ENCODE measurements around the gene TCF4.

Gene TCF4

GRCh38 chr18:55314615-55315237 is 273.3 kb downstream of the TCF4 start:
- Histone ChIP-seq H3K27me3 (ENCODE audit: insufficient read depth, low read length) (no peaks in the 10 kb centered on the region), H3K4me3 (ENCODE audit: low read depth, low read length) (no peak overlapping the region), H3K27ac (ENCODE audit: low read depth, low read length) (no peak overlapping the region), H3K36me3 (ENCODE audit: insufficient read depth, low read length) (no peaks in the 10 kb centered on the region), H2AFZ (ENCODE audit: low read length, unreplicated experiment) (no peak overlapping the region), H3K4me1 (ENCODE audit: control insufficient read depth, insufficient read depth, low read length, unreplicated experiment) (peaks cover 30% of the 10 kb centered on the region), H3K79me2 (ENCODE audit: control insufficient read depth, insufficient read depth, low read length, unreplicated experiment) (peaks cover 55% of the 10 kb centered on the region)

- Histone ChIP-seq H3K36me3 (ENCODE audit: insufficient read depth, low read length) (no peaks in the 10 kb centered on the region), H3K4me3 (ENCODE audit: low read depth, low read length) (no peak overlapping the region), H3K27ac (ENCODE audit: low read depth, low read length) (no peak overlapping the region), H2AFZ (ENCODE audit: low read length, unreplicated experiment) (no peak overlapping the region), H3K4me1 (ENCODE audit: control insufficient read depth, insufficient read depth, low read length, unreplicated experiment) (peaks cover 26% of the 10 kb centered on the region), H3K27me3 (ENCODE audit: insufficient read depth, low read length) (no peaks in the 10 kb centered on the region), H3K79me2 (ENCODE audit: control insufficient read depth, insufficient read depth, low read length, unreplicated experiment) (peaks cover 48% of the 10 kb centered on the region)
Observed at GRCh38 chr18:55314031-55314430, 274.0 kb downstream of the TCF4 start.

- H3K4me3 ChIP-seq (ENCODE audit: low read depth, low read length): no peak overlapping the region
- H3K79me2 ChIP-seq (ENCODE audit: control insufficient read depth, insufficient read depth, low read length, unreplicated experiment): peaks cover 19% of the 10 kb centered on the region
- H3K4me1 ChIP-seq (ENCODE audit: control insufficient read depth, insufficient read depth, low read length, unreplicated experiment): peaks cover 3% of the 10 kb centered on the region
- H3K36me3 ChIP-seq (ENCODE audit: insufficient read depth, low read length): no peaks in the 10 kb centered on the region
- no peaks in the 10 kb centered on the region for H3K27me3 ChIP-seq (ENCODE audit: insufficient read depth, low read length)
- H2AFZ ChIP-seq (ENCODE audit: low read length, unreplicated experiment): no peak overlapping the region
- H3K27ac ChIP-seq (ENCODE audit: low read depth, low read length): no peak overlapping the region
Observed at GRCh38 chr18:55310863-55311262, 277.1 kb downstream of the TCF4 start.

GRCh38 chr18:55310044-55310676 is 277.8 kb downstream of the TCF4 start:
- Histone ChIP-seq H2AFZ (ENCODE audit: low read length, unreplicated experiment) (no peak overlapping the region), H3K27ac (ENCODE audit: low read depth, low read length) (no peak overlapping the region), H3K4me1 (ENCODE audit: control insufficient read depth, insufficient read depth, low read length, unreplicated experiment) (peaks cover under 1% of the 10 kb centered on the region), H3K27me3 (ENCODE audit: insufficient read depth, low read length) (no peaks in the 10 kb centered on the region), H3K79me2 (ENCODE audit: control insufficient read depth, insufficient read depth, low read length, unreplicated experiment) (peaks cover 14% of the 10 kb centered on the region), H3K36me3 (ENCODE audit: insufficient read depth, low read length) (no peaks in the 10 kb centered on the region), H3K4me3 (ENCODE audit: low read depth, low read length) (no peak overlapping the region)

- Histone ChIP-seq H3K4me1 (ENCODE audit: control insufficient read depth, insufficient read depth, low read length, unreplicated experiment) (no peaks in the 10 kb centered on the region), H2AFZ (ENCODE audit: low read length, unreplicated experiment) (no peak overlapping the region), H3K36me3 (ENCODE audit: insufficient read depth, low read length) (no peaks in the 10 kb centered on the region), H3K4me3 (ENCODE audit: low read depth, low read length) (no peak overlapping the region), H3K79me2 (ENCODE audit: control insufficient read depth, insufficient read depth, low read length, unreplicated experiment) (peaks cover 11% of the 10 kb centered on the region), H3K27me3 (ENCODE audit: insufficient read depth, low read length) (no peaks in the 10 kb centered on the region), H3K27ac (ENCODE audit: low read depth, low read length) (no peak overlapping the region)
Observed at GRCh38 chr18:55309249-55309648, 278.7 kb downstream of the TCF4 start.

- Histone ChIP-seq H2AFZ (ENCODE audit: low read length, unreplicated experiment) (no peak overlapping the region), H3K27ac (ENCODE audit: low read depth, low read length) (no peak overlapping the region), H3K27me3 (ENCODE audit: insufficient read depth, low read length) (no peaks in the 10 kb centered on the region), H3K36me3 (ENCODE audit: insufficient read depth, low read length) (no peaks in the 10 kb centered on the region), H3K4me1 (ENCODE audit: control insufficient read depth, insufficient read depth, low read length, unreplicated experiment) (no peaks in the 10 kb centered on the region), H3K79me2 (ENCODE audit: control insufficient read depth, insufficient read depth, low read length, unreplicated experiment) (peaks cover 11% of the 10 kb centered on the region), H3K4me3 (ENCODE audit: low read depth, low read length) (no peak overlapping the region)
Observed at GRCh38 chr18:55307505-55307904, 280.5 kb downstream of the TCF4 start.

GRCh38 chr18:55306359-55307024 is 281.5 kb downstream of the TCF4 start:
- no peaks in the 10 kb centered on the region for H3K27me3 ChIP-seq (ENCODE audit: insufficient read depth, low read length)
- H2AFZ ChIP-seq (ENCODE audit: low read length, unreplicated experiment): no peak overlapping the region
- no peak overlapping the region for H3K27ac ChIP-seq (ENCODE audit: low read depth, low read length)
- H3K79me2 ChIP-seq (ENCODE audit: control insufficient read depth, insufficient read depth, low read length, unreplicated experiment): peaks cover 4% of the 10 kb centered on the region
- H3K4me1 ChIP-seq (ENCODE audit: control insufficient read depth, insufficient read depth, low read length, unreplicated experiment): no peaks in the 10 kb centered on the region
- H3K36me3 ChIP-seq (ENCODE audit: insufficient read depth, low read length): no peaks in the 10 kb centered on the region
- no peak overlapping the region for H3K4me3 ChIP-seq (ENCODE audit: low read depth, low read length)

- Histone ChIP-seq H3K36me3 (ENCODE audit: insufficient read depth, low read length) (no peaks in the 10 kb centered on the region), H2AFZ (ENCODE audit: low read length, unreplicated experiment) (no peak overlapping the region), H3K79me2 (ENCODE audit: control insufficient read depth, insufficient read depth, low read length, unreplicated experiment) (peaks cover 13% of the 10 kb centered on the region), H3K27ac (ENCODE audit: low read depth, low read length) (no peak overlapping the region), H3K4me1 (ENCODE audit: control insufficient read depth, insufficient read depth, low read length, unreplicated experiment) (peaks cover 5% of the 10 kb centered on the region), H3K27me3 (ENCODE audit: insufficient read depth, low read length) (no peaks in the 10 kb centered on the region), H3K4me3 (ENCODE audit: low read depth, low read length) (peak overlapping the region; percentile 49)
Observed at GRCh38 chr18:55302167-55302833, 285.7 kb downstream of the TCF4 start.

- Histone ChIP-seq H3K27me3 (ENCODE audit: insufficient read depth, low read length) (no peaks in the 10 kb centered on the region), H2AFZ (ENCODE audit: low read length, unreplicated experiment) (no peak overlapping the region), H3K79me2 (ENCODE audit: control insufficient read depth, insufficient read depth, low read length, unreplicated experiment) (peaks cover 13% of the 10 kb centered on the region), H3K4me3 (ENCODE audit: low read depth, low read length) (peak overlapping the region; percentile 49), H3K27ac (ENCODE audit: low read depth, low read length) (no peak overlapping the region), H3K4me1 (ENCODE audit: control insufficient read depth, insufficient read depth, low read length, unreplicated experiment) (peaks cover 5% of the 10 kb centered on the region), H3K36me3 (ENCODE audit: insufficient read depth, low read length) (no peaks in the 10 kb centered on the region)
Observed at GRCh38 chr18:55301824-55302166, 286.2 kb downstream of the TCF4 start.

- Histone ChIP-seq H2AFZ (ENCODE audit: low read length, unreplicated experiment) (no peak overlapping the region), H3K4me1 (ENCODE audit: control insufficient read depth, insufficient read depth, low read length, unreplicated experiment) (peaks cover 5% of the 10 kb centered on the region), H3K4me3 (ENCODE audit: low read depth, low read length) (no peak overlapping the region), H3K27ac (ENCODE audit: low read depth, low read length) (no peak overlapping the region), H3K27me3 (ENCODE audit: insufficient read depth, low read length) (no peaks in the 10 kb centered on the region), H3K79me2 (ENCODE audit: control insufficient read depth, insufficient read depth, low read length, unreplicated experiment) (peaks cover 13% of the 10 kb centered on the region), H3K36me3 (ENCODE audit: insufficient read depth, low read length) (no peaks in the 10 kb centered on the region)
Observed at GRCh38 chr18:55300936-55301531, 287.0 kb downstream of the TCF4 start.
